ENCODE data around the gene ACTR8.

The ACTR8 gene

GRCh38 chr3:53833053-53833645 lies 48.8 kb downstream of the ACTR8 start:
- FAIRE-seq: no peak

DNA sequence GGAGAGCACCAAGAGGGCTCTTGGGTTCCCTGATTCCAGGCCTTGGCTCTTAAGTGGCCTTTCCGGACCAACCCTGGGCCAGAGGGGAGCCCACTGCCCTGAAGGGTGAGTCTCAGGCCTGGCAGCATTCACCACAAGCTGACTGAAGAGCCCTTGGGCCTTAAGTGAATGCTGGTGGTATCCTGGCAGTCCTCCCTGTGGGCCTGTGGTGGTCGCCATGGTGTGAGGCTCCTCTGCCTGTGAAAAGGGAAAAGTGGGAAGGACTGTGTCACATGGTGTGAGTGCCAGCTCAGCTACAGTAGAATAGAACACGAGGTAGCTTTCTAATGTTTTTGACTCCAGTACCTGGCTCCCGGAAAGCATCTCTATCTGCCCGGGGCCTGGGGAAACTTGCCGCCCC lies 51.0 kb downstream of the ACTR8 start:
- FAIRE-seq: no peak

- no peak for FAIRE-seq
Measured at GRCh38 chr3:53829605-53830004, 52.3 kb downstream of the ACTR8 start.

DNA sequence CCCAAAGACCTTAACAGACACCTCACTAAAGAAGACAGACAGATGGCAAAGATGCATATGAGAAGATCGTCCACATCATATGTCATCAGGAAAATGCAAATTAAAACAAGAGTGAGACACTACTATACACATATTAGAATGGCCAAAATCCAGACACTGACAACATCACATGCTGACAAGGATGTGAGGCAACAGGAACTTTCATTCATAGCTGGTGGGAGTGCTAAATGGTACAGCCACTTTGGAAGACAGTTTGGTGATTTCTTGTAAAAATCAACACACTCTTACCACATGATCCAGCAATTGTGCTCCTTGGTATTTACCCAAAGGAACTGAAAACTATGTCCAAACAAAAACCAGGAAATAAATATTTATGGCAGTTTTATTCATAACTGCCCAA lies 53.4 kb downstream of the ACTR8 start:
- FAIRE-seq: no peak

- no peak for FAIRE-seq
Measured at GRCh38 chr3:53826048-53826447, 55.9 kb downstream of the ACTR8 start.

- FAIRE-seq: no peak
Measured at GRCh38 chr3:53824795-53825194, 57.2 kb downstream of the ACTR8 start.

DNA sequence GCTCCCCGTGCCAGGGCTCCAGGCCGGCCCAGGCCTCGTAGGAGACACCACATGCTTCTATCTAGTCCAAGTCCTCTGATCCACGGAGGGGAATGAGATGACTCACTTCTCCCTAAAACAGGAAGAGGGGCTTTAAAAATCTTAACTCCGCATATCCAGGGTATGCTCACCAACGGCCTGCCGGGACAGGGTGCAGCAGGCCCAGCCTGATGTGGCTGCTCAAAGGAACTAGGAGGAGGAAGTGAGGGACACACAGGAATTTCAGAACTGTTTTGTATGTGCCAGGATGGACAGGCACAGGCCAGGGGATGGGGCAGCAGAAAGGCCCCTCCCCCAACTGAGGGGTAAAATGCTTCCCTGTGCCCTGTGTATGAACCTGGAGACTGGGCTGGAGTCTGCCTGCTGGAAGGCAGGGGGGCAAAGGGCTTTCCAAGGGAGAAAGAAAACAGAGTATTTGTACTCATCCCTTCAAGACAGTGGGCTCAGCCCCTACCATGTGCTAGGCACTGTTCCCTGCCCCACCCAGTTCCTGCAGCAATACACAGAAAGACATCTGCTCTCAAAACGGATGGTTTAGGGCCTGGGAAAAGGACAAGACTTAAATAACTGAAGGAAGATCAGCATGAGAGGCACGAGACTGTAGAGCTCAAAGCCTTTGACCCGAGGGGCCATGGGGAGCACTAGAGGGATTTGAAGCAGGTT lies 57.8 kb downstream of the ACTR8 start:
- FAIRE-seq: no peak

DNA sequence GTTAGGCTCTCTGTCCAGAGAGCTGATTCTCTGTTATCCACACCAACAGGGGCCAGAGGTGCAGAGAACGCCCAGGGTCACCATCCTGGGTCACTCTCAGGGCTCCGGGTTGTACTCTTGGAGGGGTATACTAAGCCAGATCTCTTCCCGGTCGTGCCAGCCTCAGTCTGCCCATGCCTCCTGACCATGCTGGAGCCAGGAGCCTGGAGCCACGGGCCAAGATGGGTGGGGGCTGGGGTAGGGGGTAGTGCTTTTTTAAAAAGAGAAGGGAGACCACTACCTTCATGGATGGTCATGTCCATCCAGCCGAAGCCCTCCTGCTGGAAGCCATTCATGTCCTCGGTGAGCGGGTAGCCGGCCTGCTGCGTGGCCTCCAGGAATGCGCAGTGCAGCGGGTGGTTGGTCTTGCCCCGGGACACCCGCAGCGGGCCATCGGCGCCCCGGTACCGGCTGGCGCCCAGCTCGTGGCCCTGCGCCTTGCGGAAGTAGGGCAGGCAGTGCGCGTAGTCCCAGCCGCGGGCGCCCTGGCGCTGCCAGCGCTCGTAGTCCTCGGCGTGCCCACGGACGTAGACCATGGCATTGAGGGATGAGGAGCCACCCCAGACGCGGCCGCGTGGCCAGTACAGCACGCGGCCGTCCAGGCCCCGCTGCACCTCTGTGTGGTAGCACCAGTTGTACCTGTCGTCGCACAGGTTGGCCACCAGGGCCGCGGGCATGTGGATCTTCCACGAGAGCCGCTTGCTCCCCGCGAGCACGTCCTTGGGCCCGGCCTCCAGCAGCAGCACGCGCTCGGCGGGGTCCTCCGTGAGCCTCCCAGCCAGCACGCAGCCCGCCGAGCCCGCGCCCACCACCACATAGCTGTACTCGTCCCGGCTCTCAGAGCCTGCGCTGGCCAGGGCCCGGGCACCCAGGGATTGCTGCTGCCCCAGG lies 58.7 kb downstream of the ACTR8 start:
- no peak for FAIRE-seq

DNA sequence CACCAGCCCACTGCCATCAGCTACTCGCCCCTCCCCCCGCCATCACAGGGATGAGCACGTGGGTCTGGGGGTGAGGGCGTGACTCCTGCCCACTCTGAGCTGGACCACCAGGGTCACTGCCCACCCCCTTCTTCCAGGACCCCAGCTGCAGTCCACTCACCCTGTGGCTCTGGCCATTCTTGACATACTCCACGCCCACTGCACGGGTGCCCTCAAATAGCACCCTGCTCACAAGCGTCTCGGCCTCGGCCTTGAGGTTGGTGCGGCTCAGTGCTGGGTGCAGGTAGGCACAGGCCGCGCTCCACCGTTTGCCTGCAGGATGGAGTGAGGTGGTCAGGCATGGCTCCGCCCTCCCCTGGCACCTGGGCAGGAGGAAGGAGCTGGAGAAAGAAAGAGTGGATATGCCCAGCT lies 59.6 kb downstream of the ACTR8 start:
- no peak for FAIRE-seq

- no peak for FAIRE-seq
Measured at GRCh38 chr3:53821631-53822121, 60.3 kb downstream of the ACTR8 start.

DNA sequence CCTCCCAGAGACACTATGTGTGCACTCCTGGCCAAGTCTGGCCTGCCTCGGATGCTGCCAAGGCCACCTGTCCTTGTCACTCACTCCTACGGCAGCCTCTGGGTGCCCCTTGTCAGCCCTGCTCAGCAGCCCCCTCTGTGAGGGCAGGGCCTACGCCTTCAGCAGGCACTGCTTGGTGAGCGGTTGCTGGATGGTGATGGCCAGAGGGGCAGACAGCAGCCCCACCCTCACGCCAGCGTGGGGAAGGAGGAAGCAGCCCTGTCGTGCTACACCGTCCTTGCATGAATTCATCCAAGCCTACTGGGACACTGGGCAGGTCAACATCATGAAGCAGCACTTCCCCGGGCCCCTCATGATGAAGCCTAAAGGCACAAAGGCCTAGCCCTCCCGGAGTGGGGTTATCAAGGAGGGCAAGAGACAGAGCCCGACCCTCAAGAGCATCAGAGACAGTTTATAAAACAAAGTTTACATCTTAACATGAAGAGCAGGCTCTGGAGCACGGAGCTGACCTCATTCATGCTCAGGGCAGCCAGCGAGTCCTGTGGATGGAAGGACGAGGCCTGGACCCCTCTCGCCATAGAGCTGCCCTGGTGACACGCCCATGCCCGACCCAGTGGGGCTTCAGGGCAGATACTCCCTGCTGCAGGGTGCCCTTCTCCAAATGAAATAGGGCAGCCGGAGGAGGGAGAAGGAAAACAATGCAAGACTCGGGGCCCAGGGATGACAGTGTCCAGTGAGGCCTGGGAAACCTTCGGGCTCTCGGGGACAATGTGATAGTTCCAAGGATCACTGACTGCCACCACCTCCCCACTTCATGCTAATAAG lies 61.0 kb downstream of the ACTR8 start:
- no peak for FAIRE-seq

DNA sequence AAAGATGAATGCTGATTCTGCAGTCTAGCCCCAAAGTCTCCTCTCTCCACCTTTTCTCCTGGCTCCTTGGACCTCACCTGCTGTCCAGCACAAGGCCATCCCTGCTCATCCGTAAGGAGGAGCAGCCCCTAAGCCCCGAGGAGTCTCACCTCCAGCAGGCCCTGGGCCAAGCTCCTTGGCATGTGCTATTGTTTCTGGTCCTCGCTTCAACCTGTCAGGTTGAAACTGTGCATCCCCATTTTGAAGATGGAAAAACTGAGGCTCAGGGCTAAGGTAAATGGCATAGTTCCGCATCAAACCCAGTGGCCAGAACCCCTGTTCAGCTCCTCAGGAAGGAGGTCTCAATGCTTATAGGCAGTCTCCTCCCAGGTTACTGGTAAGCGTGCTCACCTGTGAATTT lies 61.9 kb downstream of the ACTR8 start:
- no peak for FAIRE-seq

- FAIRE-seq: no peak
Measured at GRCh38 chr3:53819163-53819868, 62.6 kb downstream of the ACTR8 start.

DNA sequence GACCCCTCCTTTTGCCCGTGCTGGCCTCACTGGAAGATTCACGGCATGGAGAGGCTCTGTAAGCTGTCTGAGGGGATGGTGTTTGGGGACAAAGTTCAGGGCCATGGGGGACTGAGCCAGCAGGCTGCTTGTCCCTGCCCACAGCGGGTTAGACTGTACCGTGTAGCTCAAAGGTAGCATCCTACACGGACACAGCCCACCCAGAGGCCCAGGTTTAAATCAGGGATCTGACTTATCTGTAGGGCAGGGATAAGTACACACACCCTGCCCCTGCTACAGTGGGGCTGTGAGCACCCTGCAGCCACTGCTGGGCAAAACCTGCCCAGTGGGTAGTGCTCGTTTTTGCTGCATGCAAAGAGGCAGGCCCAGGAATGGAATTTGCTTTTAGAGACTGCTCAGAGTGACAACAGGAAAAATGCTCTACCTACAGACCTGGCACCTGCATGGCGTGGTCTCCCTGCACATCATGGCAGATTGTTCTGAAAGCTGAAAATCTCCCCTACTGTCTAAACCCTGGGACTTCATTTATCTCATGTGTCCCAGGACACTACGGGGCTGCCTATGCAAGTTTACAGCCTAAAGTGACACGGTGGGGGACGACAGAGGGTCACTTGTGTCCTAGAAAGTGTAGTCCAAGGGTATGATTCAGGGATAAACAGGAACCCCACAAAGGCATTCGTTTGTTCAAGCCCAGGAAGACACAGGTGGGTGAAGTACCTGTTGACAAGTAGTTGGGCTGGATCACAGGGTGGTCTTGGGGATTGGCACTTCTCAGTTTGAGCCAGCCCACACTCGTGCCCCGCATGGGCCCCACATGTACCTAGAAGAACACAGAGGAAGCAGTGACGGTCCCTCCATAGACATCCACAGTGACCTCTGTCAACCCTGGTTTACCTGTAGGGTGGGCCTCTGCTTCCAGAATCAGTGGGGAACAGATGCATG lies 63.5 kb downstream of the ACTR8 start:
- FAIRE-seq: no peak

DNA sequence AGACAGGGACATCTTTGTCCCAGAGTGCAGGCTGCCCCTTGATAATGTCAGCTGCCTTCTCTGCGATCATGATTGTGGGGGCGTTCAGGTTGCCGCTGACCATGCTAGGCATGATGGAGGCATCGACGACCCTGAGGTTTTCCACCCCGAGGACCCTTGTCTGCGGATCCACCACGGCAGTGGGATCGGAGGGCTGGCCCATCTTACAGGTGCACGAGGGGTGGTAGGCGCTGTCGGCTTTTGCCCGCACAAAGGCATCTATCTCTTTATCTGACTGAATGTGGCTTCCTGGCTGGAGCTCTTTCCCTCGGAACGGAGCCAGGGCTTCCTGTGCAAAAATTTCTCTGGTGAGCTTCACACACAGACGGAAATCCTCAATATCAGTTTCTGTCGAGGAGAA lies 64.1 kb downstream of the ACTR8 start:
- no peak for FAIRE-seq

DNA sequence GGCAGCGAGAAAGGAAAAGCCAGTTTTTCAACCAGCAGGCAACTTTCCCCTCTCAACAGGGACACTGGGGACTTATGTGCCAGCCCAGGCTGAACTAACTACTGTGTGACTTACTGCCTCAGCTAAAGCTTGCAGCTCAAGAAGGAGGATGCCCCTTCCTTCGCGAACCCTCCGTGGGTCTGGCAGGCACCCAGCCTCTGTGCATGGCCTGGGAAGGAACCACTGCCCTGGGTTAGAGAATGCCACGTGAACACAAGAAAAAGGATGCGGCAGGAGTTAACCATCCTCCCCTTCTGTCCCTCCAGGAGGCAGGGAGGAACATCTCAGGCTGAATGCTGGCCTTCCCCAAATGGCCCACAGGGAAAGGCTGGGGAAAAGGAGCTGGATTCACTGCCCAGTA lies 64.7 kb downstream of the ACTR8 start:
- no peak for FAIRE-seq
